ENCODE measurements around the gene RPS6KB2. TPM values are rescaled to one million over a fixed set of nuclear protein-coding genes. Genes with fewer than 3 reads are reported as not detected.

RPS6KB2 gene
- total and polyA plus RNA-seq, 2 of the 4 experiments (the other 2 are of a cell fraction): 50.7 to 58.4 TPM

DNA sequence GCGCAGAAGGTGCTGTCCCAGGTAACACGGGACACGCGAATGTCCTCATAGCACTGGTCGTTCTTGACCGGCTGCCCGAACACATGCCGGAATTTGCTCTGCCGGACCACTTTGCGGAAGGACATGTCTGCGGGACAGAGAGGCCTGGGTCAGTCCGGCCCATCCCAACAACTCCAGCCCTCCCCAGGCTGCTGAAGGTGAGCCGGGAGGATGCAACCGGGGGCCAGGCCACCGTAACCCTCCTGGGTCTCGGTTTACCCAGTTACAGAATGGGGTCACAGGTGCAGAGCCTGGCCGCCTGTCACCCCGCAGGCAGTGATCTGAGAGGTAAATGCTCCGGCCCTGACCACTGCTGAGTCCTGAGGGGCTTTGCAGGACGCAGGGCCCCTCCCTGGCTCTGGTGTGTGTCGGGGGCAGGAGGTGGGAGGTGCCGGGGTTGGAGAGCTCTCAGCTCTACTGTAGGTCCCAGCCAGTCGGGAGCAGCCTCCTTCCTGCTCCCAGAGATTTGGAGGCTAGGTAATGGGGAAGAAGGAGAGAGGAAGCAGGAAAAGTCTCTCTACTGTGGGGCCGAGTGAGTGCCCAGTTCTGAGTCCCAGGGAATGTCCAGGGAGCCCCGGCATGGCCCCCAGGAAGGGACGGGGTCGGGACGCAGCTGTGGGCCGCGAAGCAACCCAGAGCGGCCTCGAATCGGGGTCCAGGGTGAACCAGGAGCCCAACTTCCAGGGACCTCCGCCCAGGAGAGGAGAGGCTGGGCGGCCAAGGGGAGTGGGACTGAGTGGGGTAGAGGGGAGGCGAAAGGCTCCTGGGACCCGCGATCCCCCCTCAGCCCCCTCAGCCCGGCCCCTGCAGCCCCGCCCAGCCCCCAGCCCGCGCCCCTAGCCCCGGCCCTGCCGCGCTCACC, 14.5 kb downstream of the RPS6KB2 start:
- peak overlapping the region; percentile 97 for H3K14ac ChIP-seq (replicated peaks; ENCODE audit: low read depth, low read length)
- TF ChIP-seq CEBPB (IDR thresholded peaks at IDR 0.05; ENCODE audit: low read depth, low read length): no peak
- no peak for TF ChIP-seq RFX5 (IDR thresholded peaks at IDR 0.05; ENCODE audit: low read depth, low read length)
- TF ChIP-seq MAFK (IDR thresholded peaks at IDR 0.05; ENCODE audit: low read depth, low read length): no peak
- no peak for TF ChIP-seq POLR2A (IDR thresholded peaks at IDR 0.05; ENCODE audit: low read depth, low read length)
- TF ChIP-seq MAZ (IDR thresholded peaks at IDR 0.05; ENCODE audit: borderline replicate concordance, low read depth, low read length): no peak
- TF ChIP-seq FOS (IDR thresholded peaks at IDR 0.05; ENCODE audit: low read depth, low read length): no peak
- no peak for TF ChIP-seq RAD21 (IDR thresholded peaks at IDR 0.05; ENCODE audit: low read length)
- TF ChIP-seq, protein P1, sequence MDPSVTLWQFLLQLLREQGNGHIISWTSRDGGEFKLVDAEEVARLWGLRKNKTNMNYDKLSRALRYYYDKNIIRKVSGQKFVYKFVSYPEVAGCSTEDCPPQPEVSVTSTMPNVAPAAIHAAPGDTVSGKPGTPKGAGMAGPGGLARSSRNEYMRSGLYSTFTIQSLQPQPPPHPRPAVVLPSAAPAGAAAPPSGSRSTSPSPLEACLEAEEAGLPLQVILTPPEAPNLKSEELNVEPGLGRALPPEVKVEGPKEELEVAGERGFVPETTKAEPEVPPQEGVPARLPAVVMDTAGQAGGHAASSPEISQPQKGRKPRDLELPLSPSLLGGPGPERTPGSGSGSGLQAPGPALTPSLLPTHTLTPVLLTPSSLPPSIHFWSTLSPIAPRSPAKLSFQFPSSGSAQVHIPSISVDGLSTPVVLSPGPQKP (IDR thresholded peaks at IDR 0.05; ENCODE audit: borderline replicate concordance, low read depth, low read length): no peak
- no peak for TF ChIP-seq CHD1 (IDR thresholded peaks at IDR 0.05; ENCODE audit: low read depth, low read length)
- TF ChIP-seq NFE2L2 (IDR thresholded peaks at IDR 0.05; ENCODE audit: low read depth, low read length): no peak
- TF ChIP-seq SMC3 (IDR thresholded peaks at IDR 0.05; ENCODE audit: low read depth, low read length): no peak
- H4K5ac ChIP-seq (ENCODE audit: low read depth, low read length): peak overlapping the region; percentile 69
- in situ Hi-C loops (cut with MboI; ENCODE audit: low sequenced_read_pairs) (no loop called here), dilution Hi-C loops (cut with HindIII; ENCODE audit: low sequenced_read_pairs, unreplicated experiment) (no loop called here), intact Hi-C loops (cut with micrococcal nuclease) (loop anchor here (1.0 kb wide), 2 partner anchors 26 to 64 kb away; no protein-coding TSS in a partner anchor)
- H2AFZ ChIP-seq (replicated peaks; ENCODE audit: low read length, poor library complexity): peak overlapping the region; percentile 89
- H2BK15ac ChIP-seq (ENCODE audit: low read depth, low read length): no peak overlapping the region; the same call in 2 of the 3 replicates
- H3K56ac ChIP-seq (ENCODE audit: extremely low read depth, insufficient read depth, low read length): peak overlapping the region; percentile 59
- no peak for DNase-seq
- H3K4me1 ChIP-seq (ENCODE audit: control insufficient read depth, insufficient read depth, low read length): peaks cover 3% of the 10 kb centered on the region; the same call in 1 of the 2 replicates
- H2BK20ac ChIP-seq (ENCODE audit: low read depth, low read length): no peak overlapping the region
- H3K36me3 ChIP-seq (ENCODE audit: control insufficient read depth, insufficient read depth, low read length): peaks cover 35% of the 10 kb centered on the region; the same call in 1 of the 2 replicates
- H3K9ac ChIP-seq (ENCODE audit: low read depth, low read length): peak overlapping the region; percentile 97
- no peak overlapping the region; the same call in 1 of the 2 replicates for H3K18ac ChIP-seq (ENCODE audit: low read depth, low read length)
- peak overlapping the region; percentile 91 for H3K23ac ChIP-seq (ENCODE audit: low read depth, low read length)
- no TSS peak for BruUV-seq (replicated peaks)
- peak overlapping the region; percentile 83 for H3K4ac ChIP-seq (ENCODE audit: low read depth, low read length)
- 50% methylated on average over 8 of the region's 45 CpGs; no CpG with 5 or more reads in 1 of the 2 experiments for WGBS, 2 experiments (ENCODE audit: extremely low coverage in 2 of 2, insufficient read length in 1 of 2)
- H3K4me2 ChIP-seq (ENCODE audit: low read depth, low read length): peak overlapping the region; percentile 90
- peak overlapping the region; percentile 89 for H4K91ac ChIP-seq (ENCODE audit: insufficient read depth, low read depth, low read length)
- H3K27ac ChIP-seq (ENCODE audit: insufficient read depth, low read length): peak overlapping the region; percentile 89
- peak overlapping the region; percentile 55 to 93; a peak in 2 of 4 replicates for H4K8ac ChIP-seq (ENCODE audit: low read depth in 2 of 2, low read length in 2 of 2)
- 0 out of 2 replicates have a peak overlapping the region, but pooled peaks have one; percentile 19 for H2BK120ac ChIP-seq (ENCODE audit: low read depth, low read length)
- H3K79me1 ChIP-seq (ENCODE audit: low read depth in 1 of 2, low read length in 2 of 2): peaks cover 8 to 26% of the 10 kb centered on the region in 2 experiments
- ChIA-PET CTCF (no interaction called here), POLR2A (ENCODE audit: unreplicated experiment) (interaction anchor here (0.6 kb wide), 1 partner anchor 26 kb away, joined by 6 read pairs; no protein-coding TSS in a partner anchor)
- peak overlapping the region; percentile 86 for H2AK5ac ChIP-seq (ENCODE audit: low read depth, low read length)
- H4K20me1 ChIP-seq (ENCODE audit: insufficient read depth, low read length): peaks cover 8% of the 10 kb centered on the region
- peak; percentile 27 for ATAC-seq (ENCODE audit: low read depth)
- H3K9me3 ChIP-seq (ENCODE audit: control insufficient read depth, insufficient read depth, low read length): no peaks in the 10 kb centered on the region
- peaks cover 8% of the 10 kb centered on the region; the same call in 1 of the 2 replicates for H3K9me1 ChIP-seq (ENCODE audit: insufficient read depth, low read length)
- peak overlapping the region; percentile 97 for H3K4me3 ChIP-seq (ENCODE audit: insufficient read depth, low read depth, low read length)
- peak overlapping the region; percentile 100 for H2AK9ac ChIP-seq (replicated peaks; ENCODE audit: low read depth, low read length, poor library complexity)
- H3K27me3 ChIP-seq (ENCODE audit: control insufficient read depth, insufficient read depth, low read length): no peaks in the 10 kb centered on the region
- H2BK5ac ChIP-seq (ENCODE audit: low read depth, low read length, poor library complexity, severe bottlenecking): peak overlapping the region; percentile 65
